Left ventricle myocardium inferior (tissue), 1 donor: Measurements from ENCODE around the gene NTS. TPM values are rescaled to one million over a fixed set of nuclear protein-coding genes. Genes with fewer than 3 reads are reported as not detected.

Experiments
- DNase-seq: peaks from one replicate; pipeline ENCODE4 v3.0.0-alpha.2; 2020
- H3K27ac ChIP-seq: fragments of 200-600 bp; replicated peaks from 2 replicates; pipeline ENCODE4 v1.8.0; 2021
- H3K27me3 ChIP-seq: fragments of 200-600 bp; 2 replicates; pipeline ENCODE4 v1.8.0; 2021; ENCODE audit warnings: low read depth
- H3K36me3 ChIP-seq: fragments of 200-600 bp; 2 replicates; pipeline ENCODE4 v1.8.0; 2021
- H3K4me1 ChIP-seq: fragments of 200-600 bp; 2 replicates; pipeline ENCODE4 v1.8.0; 2021
- H3K4me3 ChIP-seq: fragments of 200-600 bp; 2 replicates; pipeline ENCODE4 v1.8.0; 2021; ENCODE audit warnings: mild to moderate bottlenecking, moderate library complexity
- H3K9me3 ChIP-seq: fragments of 200-600 bp; replicated peaks from 2 replicates; pipeline ENCODE4 v1.8.0; 2021
- intact Hi-C: fragments of 100-400 bp; cut with micrococcal nuclease; formaldehyde crosslinking; loops from one replicate; pipeline ENCODE4 v1.11.0; 2022
- total RNA-seq: library from RNA; stranded (reverse); fragmentation: NEBNext Ultra II Directional; extraction: Animal tissue kit (Norgen Biotek cat#: 25700); gene quantifications from one replicate; pipeline ENCODE4 v1.2.1, GENCODE V29; 2021
- TF ChIP-seq, protein P1 (sequence below): fragments of 200-600 bp; IDR thresholded peaks from 2 replicates; pipeline ENCODE4 v1.8.0; 2021; ENCODE audit warnings: antibody characterized with exemption, mild to moderate bottlenecking, borderline replicate concordance
- donor health status: DM: no; HTN: yes; CAD: no; lungs with severe emphysema.

The NTS gene
- total RNA-seq, 1 donor from 2014 or later: not detected

- TF ChIP-seq, protein P1, sequence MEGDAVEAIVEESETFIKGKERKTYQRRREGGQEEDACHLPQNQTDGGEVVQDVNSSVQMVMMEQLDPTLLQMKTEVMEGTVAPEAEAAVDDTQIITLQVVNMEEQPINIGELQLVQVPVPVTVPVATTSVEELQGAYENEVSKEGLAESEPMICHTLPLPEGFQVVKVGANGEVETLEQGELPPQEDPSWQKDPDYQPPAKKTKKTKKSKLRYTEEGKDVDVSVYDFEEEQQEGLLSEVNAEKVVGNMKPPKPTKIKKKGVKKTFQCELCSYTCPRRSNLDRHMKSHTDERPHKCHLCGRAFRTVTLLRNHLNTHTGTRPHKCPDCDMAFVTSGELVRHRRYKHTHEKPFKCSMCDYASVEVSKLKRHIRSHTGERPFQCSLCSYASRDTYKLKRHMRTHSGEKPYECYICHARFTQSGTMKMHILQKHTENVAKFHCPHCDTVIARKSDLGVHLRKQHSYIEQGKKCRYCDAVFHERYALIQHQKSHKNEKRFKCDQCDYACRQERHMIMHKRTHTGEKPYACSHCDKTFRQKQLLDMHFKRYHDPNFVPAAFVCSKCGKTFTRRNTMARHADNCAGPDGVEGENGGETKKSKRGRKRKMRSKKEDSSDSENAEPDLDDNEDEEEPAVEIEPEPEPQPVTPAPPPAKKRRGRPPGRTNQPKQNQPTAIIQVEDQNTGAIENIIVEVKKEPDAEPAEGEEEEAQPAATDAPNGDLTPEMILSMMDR: no peak
- Histone ChIP-seq H3K4me3 (no peak overlapping the region), H3K27me3 (no peaks in the 10 kb centered on the region), H3K4me1 (no peaks in the 10 kb centered on the region), H3K36me3 (no peaks in the 10 kb centered on the region), H3K27ac (no peak overlapping the region), H3K9me3 (peaks cover 10% of the 10 kb centered on the region)
- DNase-seq: no peak
- intact Hi-C loops: no loop called here
These were observed 24.8 kb upstream of the NTS start for GRCh38 chr12:85849344-85849743.

DNA sequence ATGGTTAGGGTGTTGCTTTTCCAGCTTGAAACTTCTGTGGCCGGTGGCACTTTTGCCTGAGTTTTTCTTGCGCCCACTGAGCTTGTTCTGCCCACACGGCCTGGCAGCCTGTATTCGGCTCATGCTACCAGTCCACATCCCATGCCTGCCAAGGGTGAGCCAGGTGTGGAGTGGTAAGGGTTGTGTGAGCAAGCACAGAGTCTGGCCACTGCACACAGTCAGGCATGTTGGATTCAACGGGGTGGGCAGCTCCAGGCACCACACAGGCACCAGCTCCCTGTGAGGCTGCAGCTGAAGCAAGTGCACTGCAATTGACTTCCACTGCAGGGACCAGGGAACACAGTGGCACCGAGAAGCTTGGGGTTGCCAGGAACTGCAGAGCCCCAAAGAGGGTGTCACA is 18.8 kb upstream of the NTS start:
- DNase-seq: no peak

GRCh38 chr12:85856966-85857365 is 17.1 kb upstream of the NTS start:
- no peaks in the 10 kb centered on the region for H3K36me3 ChIP-seq
- no peak for DNase-seq
- TF ChIP-seq, protein P1: no peak
- H3K27ac ChIP-seq: no peak overlapping the region
- H3K4me3 ChIP-seq: no peak overlapping the region
- peaks cover 6% of the 10 kb centered on the region for H3K9me3 ChIP-seq
- H3K27me3 ChIP-seq: no peaks in the 10 kb centered on the region
- no peaks in the 10 kb centered on the region for H3K4me1 ChIP-seq
- intact Hi-C loops: no loop called here

More for the DNA sequence above, 18.8 kb upstream of the NTS start:
- H3K27me3 ChIP-seq: no peaks in the 10 kb centered on the region
- no peak overlapping the region for H3K4me3 ChIP-seq
- no peaks in the 10 kb centered on the region for H3K36me3 ChIP-seq
- no peak overlapping the region for H3K27ac ChIP-seq
- H3K4me1 ChIP-seq: no peaks in the 10 kb centered on the region
- peaks cover 13% of the 10 kb centered on the region for H3K9me3 ChIP-seq
- intact Hi-C loops: no loop called here
- TF ChIP-seq, protein P1: no peak

DNA sequence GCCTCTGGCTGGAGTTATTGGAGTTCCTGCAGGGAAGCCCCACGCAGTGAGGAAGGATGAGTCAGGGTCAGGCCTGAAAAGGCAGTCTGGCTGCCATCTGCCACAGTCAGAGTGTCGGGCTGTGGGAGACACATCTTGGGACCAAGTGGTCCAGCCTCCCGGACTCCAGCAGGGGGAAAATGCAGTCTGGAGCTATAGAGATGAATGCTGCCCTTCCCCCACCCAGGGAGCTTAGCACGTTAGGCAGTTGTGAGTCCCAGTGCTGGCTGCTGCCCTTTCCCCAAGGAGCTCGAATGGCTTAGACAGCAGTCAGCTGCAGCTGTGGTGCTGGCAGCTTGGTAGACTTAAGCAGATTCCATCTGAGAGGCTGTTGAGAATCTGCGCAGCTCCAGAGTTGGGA is 8.2 kb upstream of the NTS start:
- Histone ChIP-seq H3K36me3 (no peaks in the 10 kb centered on the region), H3K9me3 (no peaks in the 10 kb centered on the region), H3K27me3 (no peaks in the 10 kb centered on the region), H3K4me3 (no peak overlapping the region), H3K4me1 (no peaks in the 10 kb centered on the region), H3K27ac (no peak overlapping the region)
- DNase-seq: peak; percentile 22
- intact Hi-C loops: loop anchor here (2.0 to 10.0 kb wide), 2 partner anchors 51 to 291 kb away; no protein-coding TSS in a partner anchor
- TF ChIP-seq, protein P1: no peak

DNA sequence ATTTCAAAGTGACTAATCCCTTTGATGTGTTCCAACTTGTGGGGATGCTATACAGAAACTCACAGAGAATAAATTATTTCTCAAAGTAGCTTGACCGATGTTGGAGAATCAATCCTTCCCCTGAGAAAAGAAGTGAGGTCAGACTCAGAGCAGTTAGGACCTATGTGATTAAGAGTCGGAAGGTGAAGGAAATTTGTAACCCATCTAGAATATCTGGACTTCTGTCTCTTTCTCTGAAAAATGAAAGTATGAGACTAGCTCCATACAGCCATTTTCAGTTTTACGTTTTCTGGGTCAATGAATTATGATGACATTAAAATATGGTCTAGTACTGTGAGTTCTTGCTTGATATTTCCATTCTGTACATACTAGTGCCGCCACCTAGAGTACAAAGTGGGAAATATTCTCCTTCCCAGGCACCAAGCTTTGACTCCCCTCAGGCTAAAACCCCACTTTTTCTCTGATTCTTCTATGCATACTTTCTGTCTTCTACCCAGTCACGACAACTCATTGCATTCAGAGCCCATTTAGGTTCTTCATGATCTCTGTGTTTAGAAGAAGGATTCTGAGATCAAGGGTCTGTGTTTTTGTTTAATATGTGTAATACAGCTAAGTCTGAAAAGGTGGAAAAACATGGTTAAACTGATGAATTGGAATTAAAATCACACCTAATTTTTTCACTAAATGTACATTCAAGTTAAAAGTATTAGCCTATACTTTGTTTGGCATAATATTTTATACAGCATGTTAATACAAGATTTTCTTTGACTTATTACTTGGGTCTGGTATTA is 6.9 kb upstream of the NTS start:
- intact Hi-C loops: loop anchor here (2.0 to 10.0 kb wide), 2 partner anchors 52 to 292 kb away; no protein-coding TSS in a partner anchor

More for the DNA sequence above, 6.9 kb upstream of the NTS start:
- Histone ChIP-seq H3K4me1 (no peaks in the 10 kb centered on the region), H3K4me3 (no peak overlapping the region), H3K27me3 (no peaks in the 10 kb centered on the region), H3K9me3 (no peaks in the 10 kb centered on the region), H3K27ac (peak overlapping the region; percentile 19), H3K36me3 (no peaks in the 10 kb centered on the region)
- no peak for DNase-seq
- TF ChIP-seq, protein P1: peak; percentile 87
